K562 (cell line): ENCODE measurements around the gene RNF11. TPM values are rescaled to one million over a fixed set of nuclear protein-coding genes. Genes with fewer than 3 reads are reported as not detected.

Source experiments
- ATAC-seq: fragments of 200-7000 bp; cut with Tn5 transposase; 3 replicates; pipeline ENCODE4 v1.9.1; 2020; ENCODE audit warnings: moderate library complexity
- BruUV-seq: library from RNA; stranded (reverse); fragments of 400-500 nt; replicated peaks from 2 replicates; lab custom pipeline; 2021; lab: Mats Ljungman, UMichigan
- CTCF ChIA-PET: fragments of 300-600 bp; formaldehyde crosslinking; extraction: SDS; loops from one replicate; lab custom pipeline; 2021; ENCODE audit warnings: low intra/inter-chr PET ratio; lab: Yijun Ruan, JAX
- POLR2A ChIA-PET: fragments of 300-600, 350-650 bp; sonication (Branson Sonifier 250); formaldehyde crosslinking; extraction: SDS; loops from one replicate; lab custom pipeline; 2021; ENCODE audit warnings: antibody characterized with exemption, inconsistent platforms; lab: Yijun Ruan, JAX
- DNase-seq, 4 experiments: peaks; one replicate each; pipeline versions ENCODE4 v3.0.0 to v3.0.0-alpha.2; 2011 to 2018; ENCODE audit warnings: low spot score in 3 of 4, mixed read lengths in 3 of 4; ENCODE audit errors: extremely low read depth in 1 of 4
- FAIRE-seq: peaks from 2 replicates; lab custom pipeline; 2011; peaks lifted over from hg19 to GRCh38; lab: Jason Lieb, UNC
- H2AFZ ChIP-seq: 2 replicates; pipeline ENCODE4 v1.6.0; 2011; ENCODE audit warnings: low read depth, low read length, control low read depth, inconsistent platforms
- H3K27ac ChIP-seq: fragments of 200-600 bp; 3 replicates; pipeline ENCODE4 v1.8.0; 2011; ENCODE audit warnings: low read depth, mild to moderate bottlenecking, control low read depth, inconsistent platforms, low read length, moderate library complexity, mixed read lengths; ENCODE audit errors: extremely low read depth
- H3K27me3 ChIP-seq, 2 experiments: fragments of 300-600 bp in 1 of 2; 2 replicates in 1 of 2; 3 replicates in 1 of 2; pipeline versions ENCODE4 v1.6.0 to v1.8.0; 2011; ENCODE audit warnings: inconsistent platforms in 2 of 2, low read length in 2 of 2, mild to moderate bottlenecking in 1 of 2, mixed read lengths in 1 of 2, moderate library complexity in 1 of 2; ENCODE audit not compliant: control insufficient read depth in 2 of 2, insufficient read depth in 2 of 2
- H3K36me3 ChIP-seq: fragments of 300-600 bp; 3 replicates; pipeline ENCODE4 v1.8.0; 2011; ENCODE audit warnings: mild to moderate bottlenecking, low read length, inconsistent platforms; ENCODE audit not compliant: control insufficient read depth, insufficient read depth
- H3K4me1 ChIP-seq, 2 experiments: fragments of 200-600 bp in 1 of 2; replicated peaks in 1 of 2; 2 replicates in 1 of 2; 3 replicates in 1 of 2; pipeline versions ENCODE4 v1.5.1 to v1.8.0; 2011; ENCODE audit warnings: inconsistent platforms in 2 of 2, low read length in 2 of 2, mild to moderate bottlenecking in 1 of 2, mixed read lengths in 1 of 2, moderate library complexity in 1 of 2; ENCODE audit not compliant: control insufficient read depth in 2 of 2, insufficient read depth in 2 of 2
- H3K4me2 ChIP-seq: 2 replicates; pipeline ENCODE4 v1.6.1; 2011; ENCODE audit warnings: low read length, control low read depth, inconsistent platforms, mixed read lengths; ENCODE audit not compliant: insufficient read depth
- H3K4me3 ChIP-seq: fragments of 200-600 bp; sonication (generic), shearing (Covaris generic); 2 replicates; pipeline ENCODE4 v1.5.1; 2016; ENCODE audit warnings: control low read depth, inconsistent platforms
- H3K79me2 ChIP-seq: fragments of 200-600 bp; 3 replicates; pipeline ENCODE4 v1.8.0; 2011; ENCODE audit warnings: low read length, inconsistent platforms; ENCODE audit not compliant: control insufficient read depth, insufficient read depth
- H3K9ac ChIP-seq, 2 experiments: 2 replicates each; pipeline versions ENCODE4 v1.6.0 to v1.6.1; 2011; ENCODE audit warnings: low read depth in 2 of 2, low read length in 2 of 2, control low read depth in 1 of 2, inconsistent platforms in 1 of 2, mild to moderate bottlenecking in 1 of 2, mixed read lengths in 1 of 2; ENCODE audit not compliant: insufficient read depth in 1 of 2
- H3K9me1 ChIP-seq: one replicate; pipeline ENCODE4 v1.6.0; 2011; ENCODE audit warnings: inconsistent platforms, mild to moderate bottlenecking, low read length, moderate library complexity; ENCODE audit not compliant: control insufficient read depth, insufficient read depth
- H3K9me3 ChIP-seq: replicated peaks from 2 replicates; pipeline ENCODE4 v1.5.1; 2011; ENCODE audit warnings: low read depth, low read length, inconsistent platforms; ENCODE audit not compliant: control insufficient read depth, insufficient read depth
- H4K20me1 ChIP-seq: replicated peaks from 2 replicates; pipeline ENCODE4 v1.6.1; 2011; ENCODE audit warnings: low read length, inconsistent platforms, mixed read lengths; ENCODE audit not compliant: control insufficient read depth, insufficient read depth
- CBX1 ChIP-seq: sonication (generic); IDR thresholded peaks from 2 replicates; pipeline ENCODE4 v1.6.1; 2016; ENCODE audit warnings: antibody characterized with exemption, low read depth, mild to moderate bottlenecking
- CTCF ChIP-seq, 3 experiments: IDR thresholded peaks in 2 of 3; conservative IDR thresholded peaks in 1 of 3; 2 replicates each; pipeline ENCODE4 v1.5.1; 2011 to 2012; ENCODE audit warnings: low read length in 3 of 3, mild to moderate bottlenecking in 3 of 3, control low read depth in 2 of 3, improper control_type of control experiment in 1 of 3, inconsistent platforms in 1 of 3, low read depth in 1 of 3, mixed read lengths in 1 of 3, moderate library complexity in 1 of 3; ENCODE audit not compliant: insufficient read depth in 2 of 3
- DLX4 ChIP-seq: fragments of 250-450 bp; sonication (Bioruptor Pico); IDR thresholded peaks from 2 replicates; pipeline ENCODE4 v1.6.1; 2021; ENCODE audit warnings: mild to moderate bottlenecking
- ESRRA ChIP-seq: fragments of 450-650 bp; IDR thresholded peaks from 2 replicates; pipeline ENCODE4 v1.6.1; 2014; ENCODE audit warnings: low read depth, mild to moderate bottlenecking, moderate library complexity, borderline replicate concordance
- FOXP1 ChIP-seq: sonication (generic); formaldehyde crosslinking; IDR thresholded peaks from 2 replicates; pipeline ENCODE4 v1.8.0; 2022; ENCODE audit warnings: mild to moderate bottlenecking, missing genetic modification reagents
- FUS ChIP-seq: fragments of 200-400 bp; formaldehyde crosslinking; optimal IDR thresholded peaks from 2 replicates; pipeline ENCODE3; 2017; ENCODE audit warnings: low read depth, low read length
- MECOM ChIP-seq: fragments of 250-450 bp; sonication (Bioruptor Pico); IDR thresholded peaks from 2 replicates; pipeline ENCODE4 v1.8.0; 2022; ENCODE audit warnings: inconsistent platforms
- NFE2L1 ChIP-seq: fragments of 450-650 bp; IDR thresholded peaks from 2 replicates; pipeline ENCODE4 v1.6.1; 2016; ENCODE audit warnings: missing genetic modification characterization, low read depth, mild to moderate bottlenecking, missing compliant biosample characterization, moderate library complexity, borderline replicate concordance
- NFRKB ChIP-seq: fragments of 450-650 bp; IDR thresholded peaks from 2 replicates; pipeline ENCODE4 v1.6.1; 2016; ENCODE audit warnings: low read depth
- NKRF ChIP-seq: fragments of 450-650 bp; IDR thresholded peaks from 2 replicates; pipeline ENCODE4 v1.6.1; 2016; ENCODE audit warnings: borderline replicate concordance
- NR4A1 ChIP-seq, 2 experiments: fragments of 250-450 bp in 1 of 2; fragments of 450-650 bp in 1 of 2; sonication (Bioruptor Pico) in 1 of 2; IDR thresholded peaks; 2 replicates each; pipeline versions ENCODE4 v1.4.0 to v1.6.1; 2016 to 2020; ENCODE audit warnings: mild to moderate bottlenecking in 2 of 2, missing compliant biosample characterization in 1 of 2, missing genetic modification characterization in 1 of 2, moderate library complexity in 1 of 2
- PCBP1 ChIP-seq: fragments of 200-400 bp; formaldehyde crosslinking; IDR thresholded peaks from 2 replicates; pipeline ENCODE4 v1.6.1; 2018; ENCODE audit warnings: mild to moderate bottlenecking, low read depth, low read length; ENCODE audit not compliant: poor library complexity, severe bottlenecking
- PHF21A ChIP-seq: fragments of 450-650 bp; IDR thresholded peaks from 2 replicates; pipeline ENCODE4 v1.6.1; 2017; ENCODE audit warnings: low read depth, borderline replicate concordance
- POLR2B ChIP-seq: fragments of 450-650 bp; IDR thresholded peaks from 2 replicates; pipeline ENCODE4 v1.6.1; 2018; ENCODE audit warnings: low read depth; ENCODE audit not compliant: partially characterized antibody
- ZEB2 ChIP-seq: fragments of 450-650 bp; IDR thresholded peaks from 2 replicates; pipeline ENCODE4 v1.6.1; 2016
- ZNF146 ChIP-seq: IDR thresholded peaks from one replicate; pipeline ENCODE4 v1.6.1; 2018; ENCODE audit warnings: missing compliant biosample characterization; ENCODE audit not compliant: unreplicated experiment
- ZNF282 ChIP-seq: sonication (generic); formaldehyde crosslinking; IDR thresholded peaks from 2 replicates; pipeline ENCODE4 v1.8.1; 2023; ENCODE audit warnings: missing genetic modification reagents
- ZNF347 ChIP-seq: fragments of 450-650 bp; formaldehyde crosslinking; IDR thresholded peaks from 2 replicates; pipeline ENCODE4 v1.4.0; 2020; ENCODE audit warnings: low read depth, mild to moderate bottlenecking, moderate library complexity
- WGBS: fragments of 100-300 bp; shearing (Covaris generic); methylation state at CpG from one replicate; pipeline ENCODE4 v1.1.6; 2016; ENCODE audit warnings: low coverage, mixed read lengths; ENCODE audit not compliant: insufficient coverage; ENCODE audit errors: missing lambda C conversion rate; 5-methylcytosine and 5-hydroxymethylcytosine counted together
- in situ Hi-C: fragments of 300-500 bp; cut with MboI; formaldehyde crosslinking; loops from 4 replicates; pipeline ENCODE4 v1.15.0; 2018; ENCODE audit warnings: inconsistent platforms, mixed read lengths
- intact Hi-C: fragments of 100-400 bp; cut with micrococcal nuclease; formaldehyde crosslinking; loops from 2 replicates; pipeline ENCODE4 v1.14.2; 2022
- polyA plus RNA-seq, 8 experiments: library from polyadenylated mRNA; depleted of rRNA in 4 of 8; stranded (reverse) in 5 of 8; unstranded in 3 of 8; fragments of >200 nt; fragmentation: Nextera tagmentation in 2 of 8; fragmentation: Illumina TruSeq in 1 of 8; extraction: Ambion mirVana in 2 of 8; extraction: Trizol in 1 of 8; gene quantifications; 2 replicates each; pipeline versions ENCODE4 v1.2.1 to v1.2.3, GENCODE V29; 2011 to 2014; ENCODE audit warnings: inconsistent platforms in 1 of 8, missing spikeins in 1 of 8
- total RNA-seq, 7 experiments: library from RNA; depleted of rRNA in 6 of 7; stranded (reverse); fragments of >200 nt in 6 of 7; fragmentation: Illumina TruSeq in 2 of 7; extraction: Trizol in 2 of 7; gene quantifications; 2 replicates each; pipeline versions ENCODE4 v1.2.1 to v1.2.3, GENCODE V29; 2011 to 2021; ENCODE audit warnings: low replicate concordance in 1 of 7

RNF11 gene
- total and polyA plus RNA-seq, 9 of the 15 experiments (the other 6 are each of a cell fraction or from before 2014, with no cell fraction given): 5.7 to 34.3 (median 23.1) TPM

- no TSS peak for BruUV-seq
- in situ Hi-C loops (no loop called here), intact Hi-C loops (no loop called here)
- Histone ChIP-seq H3K36me3 (no peaks in the 10 kb centered on the region), H3K9me3 (no peaks in the 10 kb centered on the region; the same call in 1 of the 2 replicates), H3K27ac (no peak overlapping the region), H3K4me3 (no peak overlapping the region), H3K27me3 (no peaks in the 10 kb centered on the region), H3K9ac (peak overlapping the region in 1 of 2 experiments; percentile 19; a peak in 1 of 4 replicates), H3K4me1 (peaks cover 12 to 23% of the 10 kb centered on the region in 2 experiments; a peak in 4 of 5 replicates), H3K4me2 (no peak overlapping the region), H3K79me2 (no peaks in the 10 kb centered on the region), H3K9me1 (no peaks in the 10 kb centered on the region), H4K20me1 (no peaks in the 10 kb centered on the region), H2AFZ (no peak overlapping the region; the same call in 1 of the 2 replicates)
- POLR2A ChIA-PET: interaction anchor here (1.0 to 1.1 kb wide), 2 partner anchors 14 to 15 kb away, joined by 3 to 4 read pairs; no protein-coding TSS in a partner anchor
- WGBS: 30% methylated on average over 15 of the region's 15 CpGs
- CTCF ChIA-PET: no interaction called here
- 0 out of 3 replicates have a peak, but pooled peaks have one; percentile 9 for ATAC-seq
- FAIRE-seq: no peak
- DNase-seq: peak in 2 of 4 experiments; percentile 40 to 42
- TF ChIP-seq CTCF (IDR thresholded peaks at IDR 0.05 in 2 of 3, conservative IDR thresholded peaks at IDR 0.05 in 1 of 3; ENCODE audit: insufficient read depth in 2 of 3, low read depth in 1 of 3, low read length in 3 of 3) (peak; percentile 8 to 26 (median 24); a peak in 2 of 6 replicates), ZEB2 (no peak), NR4A1 (CRISPR knock-in tag; IDR thresholded peaks at IDR 0.05) (no peak), NR4A1 (tag; IDR thresholded peaks at IDR 0.05) (no peak), NKRF (no peak), CBX1 (no peak), PHF21A (no peak), NFRKB (no peak), MECOM (CRISPR knock-in tag) (no peak), ESRRA (no peak), POLR2B (no peak), ZNF146 (CRISPR knock-in tag) (no peak), ZNF347 (no peak), PCBP1 (no peak), ZNF282 (CRISPR knock-in tag) (no peak), DLX4 (CRISPR knock-in tag) (no peak), NFE2L1 (tag) (no peak), FUS (no peak), FOXP1 (CRISPR knock-in tag) (no peak)
Observed at GRCh38 chr1:51310871-51311613, 75.0 kb downstream of the RNF11 start.
